HG02610 (cell line): ENCODE data around the gene MAZ.

Experiments used
- ATAC-seq: cut with Tn5 transposase; IDR thresholded peaks from one replicate; pipeline ENCODE4 v1.9.1; 2021; ENCODE audit warnings: mild to moderate bottlenecking, moderate library complexity; ENCODE audit not compliant: unreplicated experiment

MAZ gene

DNA sequence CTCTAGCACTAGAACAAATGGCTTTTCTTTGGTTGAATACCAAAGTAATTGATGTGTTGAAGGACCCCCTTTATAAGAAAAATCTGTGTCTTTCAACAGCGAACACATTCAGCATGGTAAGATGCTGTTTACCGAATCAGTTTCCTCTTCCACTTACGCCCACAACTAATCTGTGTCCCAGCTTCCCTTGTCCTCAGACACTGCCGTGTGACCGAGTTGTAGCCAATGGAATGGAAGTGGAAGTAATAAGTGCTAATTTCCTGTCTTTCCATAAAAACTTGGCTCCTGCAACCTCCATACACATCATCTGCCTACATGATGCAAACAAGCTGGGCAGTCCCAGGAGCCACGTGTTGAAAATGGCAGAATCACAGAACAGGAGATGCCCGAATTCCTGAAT, 46.3 kb downstream of the MAZ start:
- ATAC-seq: no peak

DNA sequence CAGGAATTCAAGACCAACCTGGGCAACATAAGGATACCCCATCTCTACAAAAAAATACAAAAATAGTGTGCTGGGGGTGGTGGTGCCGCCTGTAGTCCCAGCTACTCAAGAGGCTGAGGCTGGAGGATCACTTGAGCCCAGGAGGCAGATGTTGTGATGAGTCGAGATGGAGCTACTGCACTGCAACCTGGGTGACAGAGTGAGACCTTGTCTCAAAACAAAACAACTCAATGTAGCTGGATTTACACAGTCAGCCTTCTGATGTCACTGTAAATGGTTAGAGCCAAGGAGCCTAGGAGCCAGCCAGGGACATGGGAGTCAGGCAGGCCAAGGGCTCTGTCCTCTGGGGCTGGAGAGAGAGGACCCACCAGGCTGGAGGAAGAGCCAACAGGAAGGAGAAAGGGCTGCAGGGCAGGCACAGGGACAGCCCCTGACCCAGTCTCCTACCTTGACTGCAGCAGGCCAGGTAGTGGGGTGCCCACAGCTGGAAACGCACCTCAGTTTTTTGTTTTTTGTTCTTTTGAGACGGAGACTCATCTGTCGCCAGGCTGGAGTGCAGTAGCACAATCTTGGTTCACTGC, 48.3 kb downstream of the MAZ start:
- no peak for ATAC-seq

DNA sequence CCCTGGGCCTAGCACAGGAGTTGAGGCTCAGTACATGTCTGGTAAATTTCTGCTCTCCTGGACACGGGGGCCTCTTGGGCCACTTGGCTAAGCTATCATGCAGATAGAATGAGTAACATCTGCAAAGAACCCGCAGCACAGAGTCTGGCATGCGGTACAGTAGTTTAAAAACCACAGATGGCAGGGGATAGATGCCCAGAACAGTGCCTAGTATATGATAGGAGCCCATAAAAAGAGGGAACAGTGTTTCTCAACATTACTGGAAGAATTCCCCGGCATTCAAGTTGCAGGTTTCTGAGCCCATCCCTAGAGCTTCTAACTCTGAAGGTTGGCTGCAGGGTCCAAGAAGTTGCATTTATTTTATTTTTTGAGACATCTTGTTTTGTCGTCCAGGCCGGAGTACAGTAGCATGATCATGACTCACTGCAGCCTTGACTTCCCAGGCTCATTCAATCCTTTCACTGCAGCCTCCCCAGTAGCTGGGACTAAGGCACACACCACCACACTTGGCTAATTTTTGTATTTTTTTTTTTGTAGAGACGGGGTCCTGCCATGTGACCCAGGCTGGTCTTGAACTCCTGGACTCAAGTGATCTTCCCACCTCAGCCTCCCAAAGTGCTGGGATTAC, 50.9 kb downstream of the MAZ start:
- ATAC-seq: no peak

DNA sequence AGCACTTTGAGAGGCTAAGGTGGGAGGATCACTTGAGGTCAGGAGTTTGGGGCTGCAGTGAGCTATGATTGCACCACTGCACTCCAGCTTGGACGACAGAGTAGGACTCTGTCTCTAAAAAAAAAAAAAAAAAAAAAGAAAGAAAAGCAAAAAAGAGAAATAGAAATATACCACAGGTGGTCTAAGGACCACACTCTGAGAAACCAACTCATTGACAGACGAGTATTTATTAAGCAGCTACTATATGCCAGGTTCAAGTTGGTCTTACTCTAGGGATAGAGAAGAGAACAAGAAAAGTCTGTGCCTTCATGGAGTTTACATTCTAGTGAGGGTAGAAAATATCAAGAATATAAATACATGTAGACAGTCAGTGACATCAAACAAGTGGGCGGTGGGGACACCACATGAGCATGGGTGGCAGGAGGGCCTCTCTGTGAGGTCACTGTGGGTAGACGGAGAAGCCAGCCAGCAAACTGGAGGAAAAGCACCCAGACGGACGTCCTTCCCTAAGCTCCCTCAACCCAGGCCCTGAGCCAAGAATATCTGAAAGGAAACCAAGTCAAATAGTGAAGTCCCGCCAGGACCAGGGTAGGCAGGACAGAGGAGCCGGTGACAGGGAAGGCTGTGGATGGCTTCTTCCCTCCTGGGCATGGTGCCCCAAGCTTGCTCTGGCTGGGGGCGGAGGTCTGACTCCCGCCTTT, 52.0 kb downstream of the MAZ start:
- no peak for ATAC-seq

DNA sequence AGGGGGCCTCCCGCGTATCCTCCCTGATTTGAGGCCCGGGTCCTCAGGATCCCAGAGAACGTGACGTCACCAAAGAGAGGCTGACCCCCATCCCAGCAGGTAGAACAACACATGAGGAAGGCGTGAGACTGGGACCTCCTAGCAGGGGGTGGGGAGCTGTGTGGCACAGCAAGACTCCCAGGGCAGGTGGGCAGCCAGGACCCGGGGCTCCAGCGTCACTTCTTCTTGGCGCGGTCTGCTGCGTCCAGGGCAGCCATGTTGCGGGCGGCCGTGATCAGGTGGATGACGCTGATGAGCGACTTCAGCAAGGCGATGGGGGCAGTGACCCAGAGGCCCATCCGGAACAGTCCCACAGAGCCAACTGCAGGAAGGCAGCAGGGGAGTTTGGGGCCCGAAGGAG, 52.6 kb downstream of the MAZ start:
- ATAC-seq: no peak

DNA sequence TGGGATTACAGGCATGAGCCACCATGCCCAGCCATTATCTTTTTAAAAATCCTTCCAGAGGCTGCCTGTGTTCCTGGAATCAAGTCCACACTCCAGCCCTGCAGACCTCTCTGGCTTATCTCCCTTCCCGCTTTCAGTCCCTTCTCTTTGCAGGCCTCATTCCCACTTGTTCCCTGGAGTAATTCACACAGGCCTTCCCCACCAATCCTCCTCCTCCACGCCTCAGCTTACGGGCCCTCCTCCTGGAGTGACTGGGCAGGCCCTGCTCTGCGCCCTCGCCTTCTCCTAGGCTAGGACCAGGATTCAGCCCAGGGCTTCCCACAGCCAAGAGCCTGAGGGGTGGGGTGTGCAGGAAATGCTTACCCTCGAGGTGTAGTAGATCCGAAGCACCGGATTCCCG, 53.9 kb downstream of the MAZ start:
- no peak for ATAC-seq
